Smooth muscle cell (in vitro differentiated cells): ENCODE data around the gene FKBP5. TPM values are rescaled to one million over a fixed set of nuclear protein-coding genes. Genes with fewer than 3 reads are reported as not detected.

Experiments used
- DNase-seq: peaks from one replicate; lab custom pipeline; 2025; ENCODE audit not compliant: unreplicated experiment; lab: John Stamatoyannopoulos, UW
- H2AFZ ChIP-seq: fragments of 200-600 bp; sonication (generic); 2 replicates; pipeline ENCODE4 v1.6.0; 2016; ENCODE audit warnings: antibody characterized with exemption, low read depth, mild to moderate bottlenecking
- H3F3A ChIP-seq: fragments of 200-600 bp; sonication (generic); 2 replicates; pipeline ENCODE4 v1.6.0; 2017; ENCODE audit warnings: antibody characterized with exemption, low read depth
- H3K27ac ChIP-seq: fragments of 200-600 bp; sonication (generic); 2 replicates; pipeline ENCODE4 v1.5.1; 2016; ENCODE audit warnings: low read depth, mild to moderate bottlenecking
- H3K27me3 ChIP-seq: fragments of 200-600 bp; sonication (generic); 2 replicates; pipeline ENCODE4 v1.6.1; 2016; ENCODE audit warnings: low read depth, mild to moderate bottlenecking
- H3K36me3 ChIP-seq: fragments of 200-600 bp; sonication (generic); 2 replicates; pipeline ENCODE4 v1.5.1; 2016; ENCODE audit warnings: low read depth
- H3K4me1 ChIP-seq: fragments of 200-600 bp; sonication (generic); 2 replicates; pipeline ENCODE4 v1.5.1; 2016; ENCODE audit warnings: low read depth
- H3K4me2 ChIP-seq: fragments of 200-600 bp; sonication (generic); 2 replicates; pipeline ENCODE4 v1.6.0; 2016; ENCODE audit warnings: mild to moderate bottlenecking
- H3K4me3 ChIP-seq: fragments of 200-600 bp; sonication (generic); 2 replicates; pipeline ENCODE4 v1.5.1; 2016; ENCODE audit warnings: mild to moderate bottlenecking
- H3K79me2 ChIP-seq: fragments of 200-600 bp; sonication (generic); 2 replicates; pipeline ENCODE4 v1.6.0; 2016; ENCODE audit warnings: low read depth, mild to moderate bottlenecking
- H3K9ac ChIP-seq: fragments of 200-600 bp; sonication (generic); 2 replicates; pipeline ENCODE4 v1.6.0; 2016; ENCODE audit warnings: low read depth
- H3K9me3 ChIP-seq: fragments of 200-600 bp; sonication (generic); replicated peaks from 2 replicates; pipeline ENCODE4 v1.5.1; 2016; ENCODE audit warnings: low read depth
- H4K20me1 ChIP-seq: fragments of 200-600 bp; sonication (generic); 2 replicates; pipeline ENCODE4 v1.6.0; 2016; ENCODE audit warnings: low read depth
- CTCF ChIP-seq: fragments of 200-600 bp; sonication (generic); IDR thresholded peaks from 2 replicates; pipeline ENCODE4 v1.5.1; 2017; ENCODE audit warnings: borderline replicate concordance, mild to moderate bottlenecking, antibody characterized with exemption; ENCODE audit not compliant: insufficient read depth, poor library complexity, severe bottlenecking
- WGBS: methylation state at CpG from one replicate; pipeline ENCODE4 v1.1.7; 2016; ENCODE audit warnings: low lambda C conversion rate; 5-methylcytosine and 5-hydroxymethylcytosine counted together
- polyA plus RNA-seq: library from polyadenylated mRNA; unstranded; fragments of >200 nt; fragmentation: Nextera tagmentation; extraction: Ambion mirVana; gene quantifications from 2 replicates; pipeline ENCODE4 v1.2.1, GENCODE V29; 2016
- total RNA-seq: library from RNA; depleted of rRNA; stranded (reverse); fragments of >200 nt; gene quantifications from 2 replicates; pipeline ENCODE4 v1.2.3, GENCODE V29; 2014

The FKBP5 gene
- total and polyA plus RNA-seq, 2 experiments from 2014 or later: 0.85 to 3.8 TPM

GRCh38 chr6:35678021-35678654 lies 10.6 kb downstream of the FKBP5 start:
- Histone ChIP-seq H3K4me3 (no peak overlapping the region), H4K20me1 (no peaks in the 10 kb centered on the region), H3K79me2 (no peaks in the 10 kb centered on the region), H3K4me1 (no peaks in the 10 kb centered on the region), H3K27me3 (no peaks in the 10 kb centered on the region), H2AFZ (no peak overlapping the region), H3K9me3 (no peaks in the 10 kb centered on the region), H3K4me2 (peak overlapping the region; percentile 8), H3K36me3 (no peaks in the 10 kb centered on the region), H3K27ac (peak overlapping the region; percentile 11), H3F3A (no peaks in the 10 kb centered on the region), H3K9ac (no peak overlapping the region)
- no peak for TF ChIP-seq CTCF
- DNase-seq: no peak
- 62% methylated on average over 4 of the region's 4 CpGs for WGBS

- 98% methylated on average over 2 of the region's 2 CpGs for WGBS
- H3K4me2 ChIP-seq: no peak overlapping the region
Measured at GRCh38 chr6:35677456-35677855, 11.3 kb downstream of the FKBP5 start.

GRCh38 chr6:35675871-35676459 lies 12.8 kb downstream of the FKBP5 start:
- Histone ChIP-seq H3K79me2 (no peaks in the 10 kb centered on the region), H2AFZ (no peak overlapping the region), H4K20me1 (no peaks in the 10 kb centered on the region), H3K27ac (no peak overlapping the region), H3K9me3 (no peaks in the 10 kb centered on the region), H3K36me3 (no peaks in the 10 kb centered on the region), H3K27me3 (no peaks in the 10 kb centered on the region), H3K9ac (no peak overlapping the region), H3K4me1 (no peaks in the 10 kb centered on the region), H3K4me2 (no peak overlapping the region), H3F3A (no peaks in the 10 kb centered on the region), H3K4me3 (no peak overlapping the region)
- 93% methylated on average over 4 of the region's 4 CpGs for WGBS
- TF ChIP-seq CTCF: no peak
- DNase-seq: no peak

More at GRCh38 chr6:35677456-35677855, 11.3 kb downstream of the FKBP5 start:
- H3F3A ChIP-seq: no peaks in the 10 kb centered on the region
- no peaks in the 10 kb centered on the region for H3K79me2 ChIP-seq
- no peaks in the 10 kb centered on the region for H3K9me3 ChIP-seq
- H3K27ac ChIP-seq: no peak overlapping the region
- H3K9ac ChIP-seq: no peak overlapping the region
- H4K20me1 ChIP-seq: no peaks in the 10 kb centered on the region
- TF ChIP-seq CTCF: no peak
- H3K4me1 ChIP-seq: no peaks in the 10 kb centered on the region
- H3K4me3 ChIP-seq: no peak overlapping the region
- H2AFZ ChIP-seq: no peak overlapping the region
- H3K27me3 ChIP-seq: no peaks in the 10 kb centered on the region
- no peak for DNase-seq
- H3K36me3 ChIP-seq: no peaks in the 10 kb centered on the region

- no peak overlapping the region for H3K4me3 ChIP-seq
- no peaks in the 10 kb centered on the region for H3F3A ChIP-seq
- H3K36me3 ChIP-seq: no peaks in the 10 kb centered on the region
- H3K9ac ChIP-seq: no peak overlapping the region
- no peak overlapping the region for H3K4me2 ChIP-seq
- no peaks in the 10 kb centered on the region for H3K9me3 ChIP-seq
- H3K4me1 ChIP-seq: no peaks in the 10 kb centered on the region
- H4K20me1 ChIP-seq: no peaks in the 10 kb centered on the region
- WGBS: 89% methylated on average over 3 of the region's 3 CpGs
- no peak overlapping the region for H2AFZ ChIP-seq
- TF ChIP-seq CTCF: no peak
- no peaks in the 10 kb centered on the region for H3K79me2 ChIP-seq
- H3K27me3 ChIP-seq: no peaks in the 10 kb centered on the region
- DNase-seq: no peak
- H3K27ac ChIP-seq: no peak overlapping the region
Measured at GRCh38 chr6:35674594-35674993, 14.1 kb downstream of the FKBP5 start.
